Measurements from ENCODE around the gene ZNF81.
"Not testable (repeated sequence)": the region's sequence is repeated elsewhere in the genome, so short reads cannot be mapped to it uniquely, and the experiment has no call there.

Gene ZNF81

DNA sequence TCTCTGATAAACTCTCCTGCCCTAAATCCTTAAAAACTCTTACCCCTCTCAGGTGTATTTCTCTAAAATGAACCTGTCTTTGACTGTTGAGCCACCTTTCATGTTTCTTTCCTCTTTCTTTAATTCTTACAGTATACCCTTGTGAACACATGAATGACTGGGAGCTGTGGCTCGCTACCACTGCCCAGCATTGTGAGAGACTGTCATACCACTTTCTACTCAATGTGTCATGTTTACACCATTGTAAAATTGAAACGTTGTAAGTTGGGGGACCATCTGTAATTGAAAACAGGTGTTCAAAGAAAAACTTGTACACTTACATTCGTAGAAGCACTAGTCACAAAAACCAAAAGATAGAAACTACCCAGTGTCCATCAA is 100.2 kb downstream of the ZNF81 start:
- TF ChIP-seq, protein P1, sequence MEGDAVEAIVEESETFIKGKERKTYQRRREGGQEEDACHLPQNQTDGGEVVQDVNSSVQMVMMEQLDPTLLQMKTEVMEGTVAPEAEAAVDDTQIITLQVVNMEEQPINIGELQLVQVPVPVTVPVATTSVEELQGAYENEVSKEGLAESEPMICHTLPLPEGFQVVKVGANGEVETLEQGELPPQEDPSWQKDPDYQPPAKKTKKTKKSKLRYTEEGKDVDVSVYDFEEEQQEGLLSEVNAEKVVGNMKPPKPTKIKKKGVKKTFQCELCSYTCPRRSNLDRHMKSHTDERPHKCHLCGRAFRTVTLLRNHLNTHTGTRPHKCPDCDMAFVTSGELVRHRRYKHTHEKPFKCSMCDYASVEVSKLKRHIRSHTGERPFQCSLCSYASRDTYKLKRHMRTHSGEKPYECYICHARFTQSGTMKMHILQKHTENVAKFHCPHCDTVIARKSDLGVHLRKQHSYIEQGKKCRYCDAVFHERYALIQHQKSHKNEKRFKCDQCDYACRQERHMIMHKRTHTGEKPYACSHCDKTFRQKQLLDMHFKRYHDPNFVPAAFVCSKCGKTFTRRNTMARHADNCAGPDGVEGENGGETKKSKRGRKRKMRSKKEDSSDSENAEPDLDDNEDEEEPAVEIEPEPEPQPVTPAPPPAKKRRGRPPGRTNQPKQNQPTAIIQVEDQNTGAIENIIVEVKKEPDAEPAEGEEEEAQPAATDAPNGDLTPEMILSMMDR (IDR thresholded peaks at IDR 0.05; ENCODE audit: extremely low read depth, missing control alignments) = no peak
- DNase-seq (ENCODE audit: low spot score) = no peak

DNA sequence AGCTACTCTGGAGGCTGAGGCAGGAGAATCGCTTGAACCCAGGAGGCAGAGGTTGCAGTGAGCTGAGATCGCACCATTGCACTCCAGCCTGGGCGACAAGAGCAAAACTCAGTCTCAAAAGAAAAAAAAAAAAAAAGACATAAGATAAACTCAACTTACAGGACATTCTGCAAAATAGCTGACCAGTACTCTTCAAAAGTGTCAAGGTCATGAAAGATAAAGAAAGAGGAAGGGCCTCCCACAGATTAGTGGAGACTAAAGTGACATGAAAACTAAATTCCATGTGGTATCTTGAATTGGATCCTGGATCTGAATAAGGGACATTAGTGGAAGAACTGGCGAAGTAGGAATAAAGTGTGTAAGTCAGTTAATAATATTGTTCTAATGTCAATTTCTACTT is 103.7 kb downstream of the ZNF81 start:
- TF ChIP-seq, protein P1 (IDR thresholded peaks at IDR 0.05; ENCODE audit: extremely low read depth, missing control alignments) = no peak
- no peak for DNase-seq (ENCODE audit: low spot score)

GRCh38 chrX:47941423-47941822 is 104.7 kb downstream of the ZNF81 start:
- no peak for DNase-seq (ENCODE audit: low spot score)
- TF ChIP-seq, protein P1 (IDR thresholded peaks at IDR 0.05; ENCODE audit: extremely low read depth, missing control alignments) = no peak

DNA sequence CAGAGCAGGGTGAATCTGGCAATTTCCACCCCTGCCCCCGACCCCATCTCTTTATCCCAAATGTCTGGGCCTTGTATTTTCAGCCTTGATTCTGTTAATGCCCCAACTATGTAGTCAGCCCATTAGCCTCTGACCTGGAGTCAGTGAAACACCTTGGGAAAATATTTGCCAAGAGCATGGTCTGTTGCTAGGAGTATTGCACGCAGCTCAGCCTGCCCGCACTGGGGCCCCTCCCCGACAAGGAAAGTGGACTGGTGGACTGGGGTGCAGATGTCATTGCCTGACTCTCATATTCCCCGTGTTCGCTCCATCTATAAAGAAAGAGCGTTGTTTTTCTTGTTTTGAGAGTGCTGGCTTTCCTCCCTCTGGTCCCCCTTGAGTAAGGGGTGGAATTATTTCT is 118.6 kb downstream of the ZNF81 start:
- DNase-seq (ENCODE audit: low spot score) = not testable (repeated sequence)

- DNase-seq (ENCODE audit: low spot score) = no peak
- TF ChIP-seq, protein P1 (IDR thresholded peaks at IDR 0.05; ENCODE audit: extremely low read depth, missing control alignments) = no peak
Measured at GRCh38 chrX:47956016-47956415, 119.3 kb downstream of the ZNF81 start.

GRCh38 chrX:47958206-47958605 is 121.5 kb downstream of the ZNF81 start:
- DNase-seq (ENCODE audit: low spot score) = not testable (repeated sequence)

DNA sequence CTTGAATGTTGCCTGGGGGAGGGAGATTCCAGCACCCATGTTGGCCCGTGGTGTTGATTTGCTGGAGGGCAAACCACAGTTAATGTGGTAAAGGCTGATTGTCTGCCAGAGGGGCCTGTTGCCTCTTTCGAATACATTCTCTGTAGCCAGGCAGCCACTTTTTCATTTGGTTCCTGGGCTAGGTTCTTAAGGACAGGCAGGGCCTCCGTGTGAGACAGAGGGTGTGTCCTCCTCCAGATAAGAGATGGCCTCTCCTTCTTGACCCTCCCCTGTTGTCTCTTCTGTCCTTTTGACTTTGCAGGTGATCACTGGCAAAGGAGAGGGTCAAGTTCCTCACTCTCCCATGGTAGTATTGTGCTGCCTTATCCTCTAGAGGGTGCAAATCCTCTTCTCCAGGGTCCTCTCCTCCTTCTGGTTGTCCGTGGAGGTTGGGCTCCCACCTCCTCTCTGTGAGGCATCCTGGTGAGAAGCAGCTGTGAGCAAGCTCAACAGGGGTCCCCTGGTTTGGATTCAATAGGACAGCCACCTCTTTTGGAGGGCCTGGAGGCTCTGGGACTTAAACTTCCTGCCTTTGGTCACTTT is 122.2 kb downstream of the ZNF81 start:
- TF ChIP-seq, protein P1 (IDR thresholded peaks at IDR 0.05; ENCODE audit: extremely low read depth, missing control alignments) = no peak
- peak; percentile 12 for DNase-seq (ENCODE audit: low spot score)

DNA sequence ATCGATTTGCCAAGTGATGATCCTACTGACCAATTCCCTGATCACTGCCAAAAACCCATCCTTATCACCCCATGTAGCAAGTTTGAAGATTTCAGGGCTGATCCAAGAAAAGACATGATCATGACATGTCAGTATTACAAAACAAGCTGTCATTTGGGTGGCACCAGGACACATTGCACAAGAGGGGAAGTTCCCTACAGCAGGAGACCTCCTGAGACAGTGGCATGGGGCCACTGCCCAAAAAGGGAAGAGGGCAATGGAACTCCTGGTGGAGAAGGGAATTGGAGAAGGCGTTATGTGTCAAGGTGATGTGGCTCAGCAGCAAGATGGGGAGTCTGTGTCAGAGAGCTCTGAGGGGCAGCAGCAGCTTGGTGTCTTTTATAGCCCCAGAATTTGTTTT is 123.7 kb downstream of the ZNF81 start:
- TF ChIP-seq, protein P1 (IDR thresholded peaks at IDR 0.05; ENCODE audit: extremely low read depth, missing control alignments) = no peak
- DNase-seq (ENCODE audit: low spot score) = no peak

GRCh38 chrX:47961830-47962229 is 125.1 kb downstream of the ZNF81 start:
- not testable (repeated sequence) for DNase-seq (ENCODE audit: low spot score)

GRCh38 chrX:47965526-47965925 is 128.8 kb downstream of the ZNF81 start:
- not testable (repeated sequence) for DNase-seq (ENCODE audit: low spot score)

Measured in GM20000 (cell line).